AG04449 (cell line): Measurements from ENCODE around the gene DNMBP.
A peak's percentile ranks its signal among the peaks of the same experiment; 100 is the strongest.
"Not testable (repeated sequence)": the region's sequence is repeated elsewhere in the genome, so short reads cannot be mapped to it uniquely, and the experiment has no call there.

Experiments used
- CTCF ChIA-PET: fragments of 350-600 bp; formaldehyde crosslinking; extraction: SDS; loops from one replicate; lab custom pipeline; 2021; ENCODE audit warnings: antibody characterized with exemption; lab: Yijun Ruan, JAX
- POLR2A ChIA-PET: fragments of 400-600, 350-600 bp; formaldehyde crosslinking; extraction: SDS; loops from one replicate; lab custom pipeline; 2020; ENCODE audit warnings: antibody characterized with exemption, inconsistent platforms; lab: Yijun Ruan, JAX
- DNase-seq: peaks from one replicate; pipeline ENCODE4 v3.0.0-alpha.2; 2010; ENCODE audit warnings: low read depth, low spot score
- H3K4me3 ChIP-seq: 2 replicates; pipeline ENCODE4 v1.5.1; 2011; ENCODE audit warnings: low read depth, mild to moderate bottlenecking, control low read depth, low read length
- CTCF ChIP-seq: IDR thresholded peaks from one replicate; pipeline ENCODE4 v1.5.1; 2011; ENCODE audit warnings: mild to moderate bottlenecking, moderate library complexity, low read length, control low read depth, inconsistent platforms; ENCODE audit not compliant: insufficient read depth; ENCODE audit errors: missing control alignments

DNMBP gene

GRCh38 chr10:99874341-99875085, 135.2 kb downstream of the DNMBP start:
- no peak for TF ChIP-seq CTCF
- ChIA-PET POLR2A (no interaction called here), CTCF (interaction anchor here (1.9 to 6.3 kb wide), 4 partner anchors 20 to 171 kb away, joined by 5 to 23 read pairs (median 10); partner anchors contain the start of gene DNMBP)
- DNase-seq, result no peak
- H3K4me3 ChIP-seq, result no peak overlapping the region

GRCh38 chr10:99873846-99874245, 135.9 kb downstream of the DNMBP start:
- no peak for TF ChIP-seq CTCF
- no peak overlapping the region for H3K4me3 ChIP-seq
- CTCF ChIA-PET, result interaction anchor here (1.3 to 6.3 kb wide), 3 partner anchors 15 to 172 kb away, joined by 4 to 23 read pairs (median 12); no protein-coding TSS in a partner anchor
- DNase-seq, result no peak
- POLR2A ChIA-PET, result no interaction called here

GRCh38 chr10:99872367-99873162, 137.2 kb downstream of the DNMBP start:
- ChIA-PET CTCF (interaction anchor here (1.0 to 6.3 kb wide), 5 partner anchors 11 to 173 kb away, joined by 3 to 23 read pairs (median 3); partner anchors contain the start of gene DNMBP), POLR2A (no interaction called here)
- no peak overlapping the region for H3K4me3 ChIP-seq
- TF ChIP-seq CTCF, result no peak
- no peak for DNase-seq

GRCh38 chr10:99870123-99870730, 139.5 kb downstream of the DNMBP start:
- H3K4me3 ChIP-seq, result no peak overlapping the region
- ChIA-PET CTCF (interaction anchor here (0.7 to 1.8 kb wide), 3 partner anchors 15 to 139 kb away, joined by 3 to 5 read pairs (median 5); partner anchors contain the start of gene DNMBP), POLR2A (no interaction called here)
- no peak for DNase-seq
- TF ChIP-seq CTCF, result no peak

GRCh38 chr10:99869581-99870122, 140.1 kb downstream of the DNMBP start:
- no peak for TF ChIP-seq CTCF
- no peak for DNase-seq

GRCh38 chr10:99867250-99867649, 142.5 kb downstream of the DNMBP start:
- H3K4me3 ChIP-seq, POLR2A ChIA-PET, CTCF ChIA-PET, DNase-seq: not testable (repeated sequence)

More at GRCh38 chr10:99869581-99870122, 140.1 kb downstream of the DNMBP start:
- ChIA-PET POLR2A (no interaction called here), CTCF (interaction anchor here (1.0 to 1.8 kb wide), 3 partner anchors 24 to 176 kb away, joined by 4 to 5 read pairs (median 5); partner anchors contain the start of gene DNMBP)
- H3K4me3 ChIP-seq, result no peak overlapping the region

- POLR2A ChIA-PET, H3K4me3 ChIP-seq: not testable (repeated sequence)
- CTCF ChIA-PET, result interaction anchor here (1.0 kb wide), 1 partner anchor 18 kb away, joined by 3 read pairs; no protein-coding TSS in a partner anchor
- DNase-seq, result peak; percentile 72
These were observed 146.1 kb downstream of the DNMBP start for GRCh38 chr10:99863535-99864240.
